Right atrium auricular region (tissue), 2 donors: ENCODE data around the gene HILPDA. TPM values are rescaled to one million over a fixed set of nuclear protein-coding genes. Genes with fewer than 3 reads are reported as not detected.
"Not testable (repeated sequence)": the region's sequence is repeated elsewhere in the genome, so short reads cannot be mapped to it uniquely, and the experiment has no call there.

ENCODE experiments used
- DNase-seq: peaks from one replicate; pipeline ENCODE4 v3.0.0-alpha.2; 2019; ENCODE audit warnings: low spot score
- H3K27ac ChIP-seq, 2 donors: fragments of 200-600 bp; sonication (generic); 1 replicate in 1 of 2; 2 replicates in 1 of 2; pipeline ENCODE4 v1.5.1; 2016 to 2019
- H3K27me3 ChIP-seq, 2 donors: fragments of 200-600 bp; sonication (generic); one replicate each; pipeline versions ENCODE4 v1.5.1 to v1.6.0; 2017 to 2019
- H3K36me3 ChIP-seq: fragments of 200-600 bp; sonication (generic); one replicate; pipeline ENCODE4 v1.5.1; 2016
- H3K4me1 ChIP-seq, 2 donors: fragments of 200-600 bp; sonication (generic); one replicate each; pipeline versions ENCODE4 v1.5.1 to v1.6.0; 2017 to 2019
- H3K4me3 ChIP-seq, 2 donors: fragments of 200-600 bp; sonication (generic); 1 replicate in 1 of 2; 2 replicates in 1 of 2; pipeline ENCODE4 v1.5.1; 2017 to 2019; ENCODE audit warnings: mild to moderate bottlenecking in 1 of 2, moderate library complexity in 1 of 2
- H3K9me3 ChIP-seq, 2 donors: fragments of 200-600 bp; sonication (generic); one replicate each; pipeline ENCODE4 v1.5.1; 2019
- CTCF ChIP-seq, 2 donors: fragments of 200-600 bp; sonication (generic); IDR thresholded peaks; one replicate each; pipeline ENCODE4 v1.5.1; 2019; ENCODE audit warnings: antibody characterized with exemption in 2 of 2
- total RNA-seq, 2 donors: library from RNA; depleted of rRNA; stranded (reverse); fragments of >200 nt; gene quantifications; one replicate each; pipeline ENCODE4 v1.1.0, GENCODE V29; 2016

The HILPDA gene
- total RNA-seq, 2 donors from 2014 or later, result 4.2 to 7.4 TPM

- TF ChIP-seq CTCF (IDR thresholded peaks at IDR 0.05), result no peak
- Histone ChIP-seq H3K4me3 (no peak overlapping the region), H3K27ac (peak overlapping the region in 1 of 2 donors; percentile 97), H3K27me3 (no peaks in the 10 kb centered on the region), H3K36me3 (peaks cover 4% of the 10 kb centered on the region), H3K9me3 (no peaks in the 10 kb centered on the region), H3K4me1 (peaks cover 0 to 35% of the 10 kb centered on the region in 2 donors)
- DNase-seq, result no peak
These were observed 3.1 kb upstream of the HILPDA start for GRCh38 chr7:128452552-128452951.

- peak; percentile 93 for DNase-seq
- H3K9me3 ChIP-seq, result no peaks in the 10 kb centered on the region
- H3K4me1 ChIP-seq, result peaks cover 0 to 40% of the 10 kb centered on the region in 2 donors
- peaks cover 5% of the 10 kb centered on the region for H3K36me3 ChIP-seq
- no peaks in the 10 kb centered on the region for H3K27me3 ChIP-seq
- no peak for TF ChIP-seq CTCF (IDR thresholded peaks at IDR 0.05)
- H3K4me3 ChIP-seq, result peak overlapping the region in 1 of 2 donors; percentile 19
- peak overlapping the region; percentile 89 to 97 for H3K27ac ChIP-seq
These were observed 1.6 kb upstream of the HILPDA start for GRCh38 chr7:128453836-128454804.

GRCh38 chr7:128454808-128455542 is 703 bp upstream of the HILPDA start:
- no peak for TF ChIP-seq CTCF (IDR thresholded peaks at IDR 0.05)
- Histone ChIP-seq H3K9me3 (no peaks in the 10 kb centered on the region), H3K4me1 (peaks cover 0 to 45% of the 10 kb centered on the region in 2 donors), H3K4me3 (peak overlapping the region; percentile 65 to 67), H3K27me3 (no peaks in the 10 kb centered on the region), H3K27ac (peak overlapping the region; percentile 89 to 97), H3K36me3 (peaks cover 5% of the 10 kb centered on the region)
- no peak for DNase-seq

GRCh38 chr7:128456255-128456725 is 612 bp downstream of the HILPDA start:
- H3K4me1 ChIP-seq, result peaks cover 0 to 45% of the 10 kb centered on the region in 2 donors
- no peaks in the 10 kb centered on the region for H3K27me3 ChIP-seq
- H3K9me3 ChIP-seq, result no peaks in the 10 kb centered on the region
- peaks cover 5% of the 10 kb centered on the region for H3K36me3 ChIP-seq
- DNase-seq, result no peak
- H3K27ac ChIP-seq, result peak overlapping the region; percentile 89 to 97
- peak overlapping the region; percentile 65 to 67 for H3K4me3 ChIP-seq
- TF ChIP-seq CTCF (IDR thresholded peaks at IDR 0.05), result no peak

- H3K4me1 ChIP-seq, result peaks cover 0 to 45% of the 10 kb centered on the region in 2 donors
- not testable (repeated sequence) for H3K9me3 ChIP-seq, H3K36me3 ChIP-seq, H3K4me3 ChIP-seq, H3K27me3 ChIP-seq, H3K27ac ChIP-seq, DNase-seq
These were observed 1.7 kb downstream of the HILPDA start for GRCh38 chr7:128457385-128457784.

- Histone ChIP-seq H3K4me1 (peaks cover 0 to 39% of the 10 kb centered on the region in 2 donors), H3K9me3 (no peaks in the 10 kb centered on the region), H3K4me3 (no peak overlapping the region), H3K36me3 (peaks cover 5% of the 10 kb centered on the region), H3K27me3 (no peaks in the 10 kb centered on the region), H3K27ac (no peak overlapping the region)
- TF ChIP-seq CTCF (IDR thresholded peaks at IDR 0.05), result no peak
- no peak for DNase-seq
These were observed 3.3 kb downstream of the HILPDA start for GRCh38 chr7:128458956-128459355.
